ENCODE data around the gene SMG5. TPM values are rescaled to one million over a fixed set of nuclear protein-coding genes. Genes with fewer than 3 reads are reported as not detected.

SMG5 gene
- total and polyA plus RNA-seq, 2 donors (not counting 1 experiment from before 2014, with no cell fraction given): 53.5 to 77.0 TPM

DNA sequence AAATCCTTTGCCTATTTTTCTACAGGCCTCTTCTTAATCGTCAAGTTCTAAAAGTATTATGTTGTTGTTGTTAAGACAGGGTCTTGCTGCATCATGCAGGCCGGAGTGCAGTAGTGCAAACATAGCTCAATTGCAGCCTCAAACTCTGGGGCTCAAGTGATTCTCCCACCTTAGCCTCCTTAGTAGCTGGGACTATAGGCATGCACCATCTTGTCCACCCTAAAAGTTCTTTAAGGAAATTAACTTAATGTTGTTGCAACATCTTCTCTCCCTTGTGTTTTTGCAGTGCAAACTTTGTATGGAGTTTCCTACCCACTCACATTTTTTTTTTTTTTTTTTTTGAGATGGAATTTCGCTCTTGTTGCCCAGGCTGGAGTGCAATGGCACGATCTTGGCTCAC is 20.6 kb upstream of the SMG5 start:
- TF ChIP-seq EZH2 (IDR thresholded peaks at IDR 0.05; ENCODE audit: borderline replicate concordance, insufficient read depth, low read depth, low read length, poor library complexity, severe bottlenecking): no peak
- TF ChIP-seq, protein P1, sequence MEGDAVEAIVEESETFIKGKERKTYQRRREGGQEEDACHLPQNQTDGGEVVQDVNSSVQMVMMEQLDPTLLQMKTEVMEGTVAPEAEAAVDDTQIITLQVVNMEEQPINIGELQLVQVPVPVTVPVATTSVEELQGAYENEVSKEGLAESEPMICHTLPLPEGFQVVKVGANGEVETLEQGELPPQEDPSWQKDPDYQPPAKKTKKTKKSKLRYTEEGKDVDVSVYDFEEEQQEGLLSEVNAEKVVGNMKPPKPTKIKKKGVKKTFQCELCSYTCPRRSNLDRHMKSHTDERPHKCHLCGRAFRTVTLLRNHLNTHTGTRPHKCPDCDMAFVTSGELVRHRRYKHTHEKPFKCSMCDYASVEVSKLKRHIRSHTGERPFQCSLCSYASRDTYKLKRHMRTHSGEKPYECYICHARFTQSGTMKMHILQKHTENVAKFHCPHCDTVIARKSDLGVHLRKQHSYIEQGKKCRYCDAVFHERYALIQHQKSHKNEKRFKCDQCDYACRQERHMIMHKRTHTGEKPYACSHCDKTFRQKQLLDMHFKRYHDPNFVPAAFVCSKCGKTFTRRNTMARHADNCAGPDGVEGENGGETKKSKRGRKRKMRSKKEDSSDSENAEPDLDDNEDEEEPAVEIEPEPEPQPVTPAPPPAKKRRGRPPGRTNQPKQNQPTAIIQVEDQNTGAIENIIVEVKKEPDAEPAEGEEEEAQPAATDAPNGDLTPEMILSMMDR (IDR thresholded peaks at IDR 0.05): no peak
- POLR2A ChIA-PET: no interaction called here
- Histone ChIP-seq H3K4me1 (ENCODE audit: control insufficient read depth in 2 of 2, insufficient read depth in 2 of 2, low read length in 2 of 2) (no peaks in the 10 kb centered on the region), H3K9ac (ENCODE audit: low read length) (no peak overlapping the region), H3K4me3 (ENCODE audit: control extremely low read depth in 1 of 5, extremely low read depth in 1 of 5, insufficient read depth in 1 of 5, low read depth in 2 of 5, low read length in 4 of 5) (no peak overlapping the region), H3K27me3 (replicated peaks in 1 of 4; ENCODE audit: control extremely low read depth in 1 of 4, control insufficient read depth in 3 of 4, insufficient read depth in 4 of 4, low read length in 3 of 4) (no peaks in the 10 kb centered on the region), H3K79me2 (ENCODE audit: control insufficient read depth, insufficient read depth, low read length) (no peaks in the 10 kb centered on the region), H3K36me3 (replicated peaks in 1 of 2; ENCODE audit: control extremely low read depth in 1 of 2, control insufficient read depth in 1 of 2, extremely low read depth in 1 of 2, insufficient read depth in 2 of 2, low read length in 1 of 2) (peaks cover 0 to 8% of the 10 kb centered on the region in 2 experiments), H3K4me2 (replicated peaks; ENCODE audit: low read depth, low read length, poor library complexity, severe bottlenecking) (no peak overlapping the region), H2AFZ (ENCODE audit: insufficient read depth, low read depth, low read length, poor library complexity, severe bottlenecking) (no peak overlapping the region), H3K9me3 (ENCODE audit: control extremely low read depth in 1 of 3, control insufficient read depth in 2 of 3, insufficient read depth in 1 of 3, low read length in 2 of 3) (no peaks in the 10 kb centered on the region), H3K27ac (ENCODE audit: low read length in 2 of 2) (no peak overlapping the region), H4K20me1 (ENCODE audit: control insufficient read depth, insufficient read depth, low read length, poor library complexity, severe bottlenecking) (no peaks in the 10 kb centered on the region)
- no peak for ATAC-seq (ENCODE audit: low read depth)
- Mint-ChIP-seq H3K27ac (no peak overlapping the region), H3K4me1 (no peaks in the 10 kb centered on the region), H3K27me3 (no peaks in the 10 kb centered on the region), H3K9me3 (ENCODE audit: insufficient read depth) (no peaks in the 10 kb centered on the region), H3K4me3 (no peak overlapping the region)
- no peak for DNase-seq
- no CpG with 5 or more reads among the region's 4 CpGs for WGBS (ENCODE audit: insufficient coverage)
- intact Hi-C loops (cut with micrococcal nuclease): no loop called here
- CTCF ChIA-PET: interaction anchor here (1.6 kb wide), 1 partner anchor 16 kb away, joined by 4 read pairs; no protein-coding TSS in a partner anchor

DNA sequence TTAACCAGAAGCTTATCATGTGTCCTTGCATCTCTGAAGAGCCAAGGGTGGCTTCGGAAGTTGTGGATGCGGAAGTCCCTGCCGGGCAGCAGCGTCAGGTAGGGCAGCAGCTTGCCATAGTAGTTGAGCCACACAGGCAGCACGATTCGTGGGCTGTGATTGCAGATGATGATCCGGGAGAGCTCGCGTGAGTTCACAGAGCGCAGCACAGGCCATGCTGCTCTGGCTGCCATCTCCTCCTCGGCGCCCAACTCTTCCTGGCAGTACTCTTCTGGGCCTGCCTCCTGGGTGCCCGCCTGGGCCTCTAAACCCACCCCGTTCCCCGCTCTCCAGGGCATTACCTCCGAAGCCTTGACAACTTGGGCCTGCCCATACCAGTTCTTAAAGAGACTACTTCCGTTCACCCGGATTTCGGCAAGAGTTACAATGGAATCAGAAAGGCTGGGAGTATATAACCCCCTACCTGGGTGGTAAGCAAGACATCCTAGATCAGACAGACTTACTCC is 16.3 kb upstream of the SMG5 start, which contains the start of gene VHLL:
VHLL (minus strand) TSS at position 456 of the 506 bp plus-strand sequence; CDS start at position 338, 118 bp downstream.
- H3K4me3 ChIP-seq (ENCODE audit: control extremely low read depth in 1 of 5, extremely low read depth in 1 of 5, insufficient read depth in 1 of 5, low read depth in 2 of 5, low read length in 4 of 5): no peak within 1 kb of the TSS
- H3K4me1 ChIP-seq (ENCODE audit: control insufficient read depth in 2 of 2, insufficient read depth in 2 of 2, low read length in 2 of 2): peaks cover 12 to 16% of the 10 kb centered on the region in 2 donors
- WGBS (ENCODE audit: insufficient coverage): 98% methylated on average over 16 of the region's 19 CpGs
- no peaks in the 10 kb centered on the region for H4K20me1 ChIP-seq (ENCODE audit: control insufficient read depth, insufficient read depth, low read length, poor library complexity, severe bottlenecking)
- no peaks in the 10 kb centered on the region for H3K9me3 Mint-ChIP-seq (ENCODE audit: insufficient read depth)
- TF ChIP-seq, protein P1 (IDR thresholded peaks at IDR 0.05): no peak
- TF ChIP-seq EZH2 (IDR thresholded peaks at IDR 0.05; ENCODE audit: borderline replicate concordance, insufficient read depth, low read depth, low read length, poor library complexity, severe bottlenecking): no peak
- H3K27me3 ChIP-seq (replicated peaks in 1 of 4; ENCODE audit: control extremely low read depth in 1 of 4, control insufficient read depth in 3 of 4, insufficient read depth in 4 of 4, low read length in 3 of 4): peaks cover 0 to 2% (median 0%) of the 10 kb centered on the region in 4 experiments
- no peak within 1 kb of the TSS for H3K27ac Mint-ChIP-seq
- DNase-seq: no peak
- no peak within 1 kb of the TSS for H3K9ac ChIP-seq (ENCODE audit: low read length)
- peaks cover 14% of the 10 kb centered on the region for H3K4me1 Mint-ChIP-seq
- no peaks in the 10 kb centered on the region for H3K36me3 ChIP-seq (replicated peaks in 1 of 2; ENCODE audit: control extremely low read depth in 1 of 2, control insufficient read depth in 1 of 2, extremely low read depth in 1 of 2, insufficient read depth in 2 of 2, low read length in 1 of 2)
- intact Hi-C loops (cut with micrococcal nuclease): no loop called here
- POLR2A ChIA-PET: no interaction called here
- CTCF ChIA-PET: no interaction called here
- no peaks in the 10 kb centered on the region for H3K27me3 Mint-ChIP-seq
- ATAC-seq (ENCODE audit: low read depth): no peak
- H3K9me3 ChIP-seq (ENCODE audit: control extremely low read depth in 1 of 3, control insufficient read depth in 2 of 3, insufficient read depth in 1 of 3, low read length in 2 of 3): no peaks in the 10 kb centered on the region
- no peak within 1 kb of the TSS for H3K4me2 ChIP-seq (replicated peaks; ENCODE audit: low read depth, low read length, poor library complexity, severe bottlenecking)
- no peak within 1 kb of the TSS for H3K27ac ChIP-seq (ENCODE audit: low read length in 2 of 2)
- no peak within 1 kb of the TSS for H2AFZ ChIP-seq (ENCODE audit: insufficient read depth, low read depth, low read length, poor library complexity, severe bottlenecking)
- H3K4me3 Mint-ChIP-seq: no peak within 1 kb of the TSS
- peaks cover 10% of the 10 kb centered on the region for H3K79me2 ChIP-seq (ENCODE audit: control insufficient read depth, insufficient read depth, low read length)

All from B cell (primary cell).